Measurements from ENCODE around the gene KCNA5.

The KCNA5 gene

DNA sequence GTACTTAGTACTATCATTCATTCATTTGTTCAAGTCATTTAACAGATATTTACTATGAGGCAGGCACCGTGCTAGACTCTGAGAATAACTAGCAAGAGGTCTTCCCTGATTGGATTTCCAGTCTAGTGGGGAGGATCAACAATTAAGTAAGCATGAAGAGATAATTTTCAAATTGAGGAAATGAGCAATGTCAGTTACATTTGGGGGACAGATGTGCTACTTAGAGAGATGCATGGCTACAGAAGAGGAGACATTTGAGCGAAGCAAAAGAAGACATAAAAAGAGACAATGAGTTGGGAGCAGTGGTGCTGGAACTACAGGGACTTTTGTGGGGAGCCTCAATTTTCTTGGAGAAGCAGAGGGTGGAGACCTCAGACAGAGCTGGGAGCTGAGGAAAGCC, 7.7 kb downstream of the KCNA5 start:
- DNase-seq: no peak
- in situ Hi-C loops (cut with HindIII; ENCODE audit: low pct_ligation_motif_present, low pct_unique_long_range_greater_than_20kb, low sequenced_read_pairs): no loop called here

DNA sequence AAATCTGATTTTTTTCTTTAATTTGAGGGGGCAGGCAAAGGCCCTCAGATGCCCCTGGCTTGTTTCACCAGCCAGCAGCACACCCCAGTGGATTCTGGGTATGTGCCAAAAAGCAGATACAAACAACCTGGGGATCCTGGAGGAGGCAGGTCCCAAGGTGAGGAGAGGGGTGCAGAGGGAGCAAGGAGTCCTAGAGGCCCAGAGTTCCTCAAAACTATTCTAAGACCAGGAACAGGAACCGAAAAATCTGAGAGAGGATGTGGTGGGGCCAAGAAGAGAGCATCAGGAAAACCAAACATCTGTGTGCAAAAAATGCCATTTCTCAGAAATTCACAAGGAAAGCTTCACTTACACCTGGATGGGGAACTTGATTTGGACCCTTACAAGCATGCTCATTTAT, 8.2 kb downstream of the KCNA5 start:
- DNase-seq: no peak
- in situ Hi-C loops (cut with HindIII; ENCODE audit: low pct_ligation_motif_present, low pct_unique_long_range_greater_than_20kb, low sequenced_read_pairs): no loop called here

DNA sequence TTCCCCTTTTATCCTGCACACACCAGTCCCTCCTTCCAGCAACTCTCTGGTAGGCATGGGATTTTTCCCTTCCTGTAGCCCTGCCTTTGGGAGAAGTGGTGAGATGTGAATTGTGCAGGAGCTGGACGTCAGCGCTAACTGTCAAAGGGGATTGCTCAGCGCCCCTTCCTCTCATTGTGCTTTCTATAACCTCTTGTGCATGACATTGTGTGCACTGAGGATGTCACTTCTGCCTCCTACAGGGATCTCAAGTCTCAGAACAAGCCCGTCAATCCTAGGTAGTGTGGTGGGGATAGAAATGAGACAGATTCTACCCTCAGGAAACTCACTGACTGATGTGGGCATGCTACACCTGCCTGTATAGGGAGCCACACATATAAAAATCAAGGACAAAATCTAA, 8.7 kb downstream of the KCNA5 start:
- no peak for DNase-seq
- in situ Hi-C loops (cut with HindIII; ENCODE audit: low pct_ligation_motif_present, low pct_unique_long_range_greater_than_20kb, low sequenced_read_pairs): no loop called here

DNA sequence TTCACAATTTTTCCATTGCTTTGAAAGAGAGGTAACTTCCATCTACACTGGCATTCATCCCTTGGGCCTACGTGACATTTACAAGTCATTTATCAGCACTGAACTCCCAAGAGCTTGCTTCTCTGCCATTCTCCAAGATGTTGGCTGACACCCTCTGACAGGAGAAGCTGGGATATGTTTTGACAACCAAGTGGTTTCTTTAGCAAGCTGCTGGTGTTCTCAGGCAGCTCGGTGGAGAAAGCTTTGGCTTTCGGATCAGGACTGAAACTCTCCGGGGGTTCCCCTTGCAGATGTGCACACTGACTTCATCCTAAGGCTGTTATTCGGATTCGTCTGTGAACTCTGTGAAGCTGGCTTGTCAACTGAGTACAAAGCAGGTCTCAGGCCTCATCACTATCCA, 15.7 kb downstream of the KCNA5 start:
- no peak for DNase-seq
- in situ Hi-C loops (cut with HindIII; ENCODE audit: low pct_ligation_motif_present, low pct_unique_long_range_greater_than_20kb, low sequenced_read_pairs): no loop called here

DNA sequence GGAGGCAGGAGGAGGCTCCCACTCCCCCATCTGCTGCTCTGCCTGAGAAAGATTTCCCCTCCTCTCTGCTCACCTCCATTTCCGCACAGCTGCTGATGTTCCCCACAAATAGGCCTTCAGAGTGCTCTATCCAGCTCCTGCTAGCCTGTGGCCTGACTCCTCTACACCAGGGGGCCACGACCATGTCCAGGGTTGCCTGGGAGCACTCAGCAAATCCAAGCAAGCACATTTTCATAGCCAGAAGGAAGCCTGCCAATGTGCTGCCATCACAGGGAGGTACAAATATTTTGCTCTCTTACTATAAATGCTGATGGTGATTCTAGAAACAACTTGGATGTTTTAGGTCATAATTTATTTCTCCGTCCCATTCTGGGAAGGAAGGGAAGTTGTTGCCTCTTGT, 17.3 kb downstream of the KCNA5 start:
- no peak for DNase-seq
- in situ Hi-C loops (cut with HindIII; ENCODE audit: low pct_ligation_motif_present, low pct_unique_long_range_greater_than_20kb, low sequenced_read_pairs): no loop called here

DNA sequence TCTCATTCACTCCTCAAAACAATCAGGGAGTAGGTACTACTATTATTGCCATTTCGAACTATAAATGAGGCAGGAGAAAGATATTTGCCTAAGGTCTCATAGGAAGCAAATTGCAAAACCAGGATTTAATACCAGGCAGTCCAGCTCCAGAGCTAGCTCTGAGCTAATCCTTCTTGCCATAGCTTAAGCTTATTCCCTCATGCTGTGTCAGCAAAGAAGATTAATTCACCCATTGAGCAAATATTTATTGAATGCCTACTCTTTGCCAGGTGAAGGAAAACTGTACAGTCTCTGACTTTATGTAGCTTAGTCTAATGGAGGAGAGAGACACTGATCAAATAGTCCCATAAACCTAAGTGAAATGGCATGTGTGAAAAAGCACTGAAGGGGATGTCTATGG, 19.5 kb downstream of the KCNA5 start:
- in situ Hi-C loops (cut with HindIII; ENCODE audit: low pct_ligation_motif_present, low pct_unique_long_range_greater_than_20kb, low sequenced_read_pairs): no loop called here

DNA sequence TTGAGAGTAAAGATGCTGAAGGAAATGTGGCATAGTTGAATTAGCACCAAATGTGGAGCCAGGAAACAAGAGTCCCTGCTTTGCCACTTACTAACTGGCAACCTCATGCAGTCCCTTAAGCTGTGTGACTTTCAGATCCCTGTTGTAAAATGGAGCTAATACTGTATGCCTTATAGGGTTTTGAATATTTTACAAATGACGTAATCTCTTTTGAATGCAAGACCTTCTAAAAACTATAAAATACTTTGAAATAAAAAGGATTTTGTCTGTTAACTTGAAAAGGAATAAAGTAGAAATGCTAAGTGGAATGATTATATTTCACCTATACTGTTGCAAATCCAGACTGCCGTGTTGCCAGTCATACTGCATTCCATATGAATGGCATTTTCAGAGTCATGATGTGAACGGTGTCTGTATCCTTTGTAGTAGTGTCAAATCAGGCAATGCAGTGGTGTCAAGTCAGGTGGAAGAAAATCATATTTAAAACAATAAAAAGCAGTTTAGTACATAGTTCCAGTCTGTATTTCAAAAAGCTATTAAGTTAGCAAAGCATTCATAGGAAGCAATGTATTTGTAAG, 21.3 kb downstream of the KCNA5 start:
- DNase-seq: no peak
- in situ Hi-C loops (cut with HindIII; ENCODE audit: low pct_ligation_motif_present, low pct_unique_long_range_greater_than_20kb, low sequenced_read_pairs): no loop called here

More for the DNA sequence above, 19.5 kb downstream of the KCNA5 start:
- DNase-seq: no peak

DNA sequence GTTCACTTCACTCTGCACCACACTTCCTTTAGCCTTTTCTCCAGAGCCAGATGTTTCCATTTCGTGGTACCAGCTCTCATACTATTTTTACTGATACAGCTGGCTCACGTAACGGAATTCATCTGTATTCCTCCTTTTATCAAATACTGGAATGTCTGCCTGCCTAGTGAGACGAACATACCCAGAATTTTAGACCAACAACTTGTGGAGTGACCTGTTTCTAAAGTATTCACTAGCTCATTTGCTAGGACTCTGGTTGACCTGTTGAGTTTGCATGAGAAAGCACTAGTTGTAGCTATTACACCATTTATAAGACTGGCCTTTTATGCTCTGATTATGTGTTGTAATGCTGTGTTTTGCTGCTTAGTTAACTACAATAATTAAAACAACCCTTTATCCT, 22.6 kb downstream of the KCNA5 start:
- in situ Hi-C loops (cut with HindIII; ENCODE audit: low pct_ligation_motif_present, low pct_unique_long_range_greater_than_20kb, low sequenced_read_pairs): no loop called here
- no peak for DNase-seq

DNA sequence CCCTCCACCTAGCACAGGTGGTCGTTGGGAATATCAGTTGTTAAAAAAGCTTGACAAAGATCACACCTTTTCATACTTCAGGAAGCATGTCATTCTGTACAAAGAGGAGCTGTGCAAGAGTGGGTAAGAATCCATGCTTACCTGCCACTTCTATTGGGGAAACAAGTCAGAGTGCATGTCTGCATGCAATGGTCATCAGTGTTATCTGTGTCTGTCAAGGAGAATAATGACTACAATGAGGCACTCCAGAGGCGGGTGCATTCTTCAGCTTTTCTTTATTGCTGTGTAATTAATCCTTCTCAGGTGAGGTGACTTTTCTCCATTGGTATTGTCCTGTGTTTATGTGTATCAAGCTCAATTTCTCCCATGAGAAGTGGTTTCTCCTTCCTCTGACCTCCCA, 24.4 kb downstream of the KCNA5 start:
- DNase-seq: no peak
- in situ Hi-C loops (cut with HindIII; ENCODE audit: low pct_ligation_motif_present, low pct_unique_long_range_greater_than_20kb, low sequenced_read_pairs): no loop called here

DNA sequence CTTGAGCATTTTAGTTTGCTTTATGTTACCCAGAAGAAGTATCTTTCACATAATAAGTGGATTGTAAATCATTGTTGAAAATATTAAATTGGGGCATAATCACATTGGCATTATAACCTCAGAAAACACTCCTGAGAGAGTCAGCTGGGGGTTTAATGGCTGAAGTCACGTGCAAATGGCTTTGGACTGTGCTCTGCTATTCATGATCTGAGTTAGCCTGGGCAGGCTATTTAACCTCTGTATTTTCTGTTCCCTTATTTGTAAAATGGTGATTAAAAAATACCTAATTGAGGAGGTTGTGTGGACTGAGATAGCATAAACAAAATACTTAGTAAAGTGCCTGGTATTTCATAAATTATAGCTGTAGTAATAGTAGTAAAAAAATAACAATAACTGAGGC, 24.9 kb downstream of the KCNA5 start:
- in situ Hi-C loops (cut with HindIII; ENCODE audit: low pct_ligation_motif_present, low pct_unique_long_range_greater_than_20kb, low sequenced_read_pairs): no loop called here
- DNase-seq: no peak

DNA sequence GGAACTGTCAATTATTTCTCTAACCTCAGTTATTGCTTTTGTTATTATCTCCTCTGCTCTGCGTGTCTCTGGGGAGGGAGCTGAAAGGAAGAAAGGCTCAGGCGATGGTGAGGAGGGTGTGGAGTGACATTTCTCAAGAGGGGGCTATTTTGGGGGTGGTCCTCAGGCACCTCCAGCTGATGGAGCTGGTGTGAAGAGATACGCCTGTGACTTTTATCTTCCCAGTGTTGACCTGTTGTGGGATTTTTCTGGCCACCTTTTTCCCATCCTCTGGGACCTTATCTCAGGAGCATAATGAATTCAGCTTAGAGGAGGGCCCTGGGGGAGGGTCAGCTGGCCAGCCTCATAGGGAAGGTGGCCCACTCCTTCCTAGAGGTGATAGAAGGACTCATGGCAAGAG, 26.4 kb downstream of the KCNA5 start:
- in situ Hi-C loops (cut with HindIII; ENCODE audit: low pct_ligation_motif_present, low pct_unique_long_range_greater_than_20kb, low sequenced_read_pairs): no loop called here

DNA sequence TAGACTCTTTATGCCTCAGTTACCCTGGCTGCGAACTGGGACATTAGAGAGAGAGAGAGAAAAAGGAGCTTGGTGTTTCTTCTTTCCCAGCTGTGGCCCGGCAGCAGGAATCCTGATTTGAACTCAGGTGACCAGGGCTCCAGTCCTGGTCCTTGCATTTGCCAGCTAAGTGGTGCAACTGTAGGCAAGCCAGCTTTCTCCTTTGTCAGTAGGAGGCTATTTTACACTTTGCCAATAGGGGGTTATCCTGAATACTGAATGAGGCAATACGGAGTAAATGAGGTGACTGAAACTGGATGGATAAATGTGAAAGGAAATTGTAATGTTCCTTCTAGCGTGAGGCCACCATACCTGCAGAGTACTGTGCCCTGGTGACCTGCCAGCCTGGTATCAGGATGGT, 27.8 kb downstream of the KCNA5 start:
- DNase-seq: no peak
- in situ Hi-C loops (cut with HindIII; ENCODE audit: low pct_ligation_motif_present, low pct_unique_long_range_greater_than_20kb, low sequenced_read_pairs): no loop called here

More for the DNA sequence above, 26.4 kb downstream of the KCNA5 start:
- DNase-seq: no peak

DNA sequence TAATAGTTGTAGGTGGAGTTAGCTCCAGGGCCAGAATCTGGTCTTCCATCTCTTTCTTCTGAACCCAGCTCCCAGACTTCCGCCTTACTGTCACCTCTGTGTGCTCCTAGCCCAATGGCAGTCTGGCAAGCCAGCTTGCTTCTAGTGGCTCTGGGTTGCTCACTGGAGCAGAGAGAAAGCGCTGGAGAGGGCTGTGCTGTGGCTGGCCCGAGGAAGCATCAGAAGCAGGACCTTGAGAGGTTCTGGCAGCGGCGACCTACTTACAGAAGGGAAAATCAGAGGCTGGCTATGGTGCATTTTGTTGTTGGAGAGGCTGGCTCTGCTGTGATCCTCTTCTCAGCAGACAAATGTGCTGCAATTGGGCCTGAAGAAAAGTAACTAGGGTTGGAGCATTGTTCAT, 28.6 kb downstream of the KCNA5 start:
- in situ Hi-C loops (cut with HindIII; ENCODE audit: low pct_ligation_motif_present, low pct_unique_long_range_greater_than_20kb, low sequenced_read_pairs): no loop called here
- DNase-seq: no peak

DNA sequence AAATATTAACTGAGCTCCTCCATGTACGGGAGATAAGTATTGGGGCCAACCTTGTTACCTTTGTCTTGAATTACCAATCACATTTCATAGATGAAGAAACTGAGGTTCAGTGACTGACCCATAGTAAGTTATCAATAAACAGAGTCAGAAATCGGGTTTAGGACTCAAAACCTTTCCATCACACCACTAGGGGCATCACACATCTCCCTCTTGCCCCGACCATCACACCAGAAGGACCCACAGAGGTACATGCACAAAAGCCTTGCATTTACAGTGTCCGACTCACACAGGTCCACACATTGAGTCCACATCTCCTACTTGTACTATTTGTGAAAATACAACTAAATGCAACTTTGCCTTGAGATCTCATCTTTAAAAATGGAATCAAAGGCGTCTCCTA, 29.4 kb downstream of the KCNA5 start:
- in situ Hi-C loops (cut with HindIII; ENCODE audit: low pct_ligation_motif_present, low pct_unique_long_range_greater_than_20kb, low sequenced_read_pairs): no loop called here
- no peak for DNase-seq

DNA sequence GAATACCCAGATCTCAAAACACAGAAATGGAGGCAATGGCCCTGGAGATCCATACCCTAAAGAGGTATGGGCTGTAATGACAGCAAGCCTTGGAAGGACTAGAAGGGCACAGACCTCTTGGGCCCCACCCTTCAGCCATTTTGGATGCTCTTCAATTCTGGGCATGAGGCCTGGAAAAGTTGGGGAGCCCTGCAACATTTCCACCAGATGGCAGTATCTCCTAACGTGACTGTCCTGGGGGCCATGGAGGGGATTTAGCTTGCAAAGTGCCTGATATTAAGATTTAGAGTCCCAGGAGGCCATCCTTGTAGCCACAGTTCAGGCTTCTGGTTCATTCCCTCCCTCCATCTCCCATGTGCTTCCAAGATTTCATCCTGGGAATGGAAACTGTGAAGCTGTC, 30.2 kb downstream of the KCNA5 start:
- in situ Hi-C loops (cut with HindIII; ENCODE audit: low pct_ligation_motif_present, low pct_unique_long_range_greater_than_20kb, low sequenced_read_pairs): no loop called here
- DNase-seq: no peak

DNA sequence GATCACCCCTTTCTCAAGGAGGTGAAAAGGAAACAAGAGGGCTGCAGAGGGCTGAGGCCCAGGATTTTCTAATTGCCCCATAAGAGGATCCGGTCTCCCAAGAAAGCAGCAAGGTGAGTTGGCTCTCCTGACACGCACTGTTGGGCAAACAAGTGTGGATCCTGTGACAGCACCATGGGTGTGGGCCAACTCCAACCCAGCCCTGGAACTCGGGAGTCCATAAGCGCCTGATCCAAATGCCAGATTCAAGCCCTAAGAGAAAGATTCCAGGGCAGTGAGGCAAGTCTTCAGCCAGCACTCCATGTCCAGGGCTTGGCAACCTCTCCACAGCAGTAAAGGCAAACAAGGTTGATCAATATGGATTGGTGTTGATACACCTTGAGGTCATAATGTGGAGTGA, 33.1 kb downstream of the KCNA5 start:
- no peak for DNase-seq
- in situ Hi-C loops (cut with HindIII; ENCODE audit: low pct_ligation_motif_present, low pct_unique_long_range_greater_than_20kb, low sequenced_read_pairs): no loop called here

DNA sequence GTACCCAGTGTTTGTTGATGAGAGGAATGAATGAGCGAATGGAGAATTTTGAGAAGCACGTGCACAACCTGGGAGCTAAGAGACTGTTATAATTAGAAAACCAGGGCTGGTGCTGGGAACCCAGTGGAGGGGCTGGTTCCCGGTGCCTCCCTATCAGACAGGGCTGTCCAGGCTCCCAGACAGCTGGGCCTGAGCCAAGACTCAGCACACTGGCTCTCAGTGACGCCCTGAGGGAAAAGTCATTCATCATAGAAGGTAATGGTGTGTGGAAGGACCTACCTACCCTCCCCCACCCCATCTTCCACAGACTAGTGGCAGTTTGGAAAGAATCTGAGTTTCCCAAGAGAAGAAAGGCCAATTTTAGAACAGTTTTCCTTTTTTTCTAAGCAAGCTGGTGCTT, 34.7 kb downstream of the KCNA5 start:
- DNase-seq: no peak
- in situ Hi-C loops (cut with HindIII; ENCODE audit: low pct_ligation_motif_present, low pct_unique_long_range_greater_than_20kb, low sequenced_read_pairs): no loop called here

DNA sequence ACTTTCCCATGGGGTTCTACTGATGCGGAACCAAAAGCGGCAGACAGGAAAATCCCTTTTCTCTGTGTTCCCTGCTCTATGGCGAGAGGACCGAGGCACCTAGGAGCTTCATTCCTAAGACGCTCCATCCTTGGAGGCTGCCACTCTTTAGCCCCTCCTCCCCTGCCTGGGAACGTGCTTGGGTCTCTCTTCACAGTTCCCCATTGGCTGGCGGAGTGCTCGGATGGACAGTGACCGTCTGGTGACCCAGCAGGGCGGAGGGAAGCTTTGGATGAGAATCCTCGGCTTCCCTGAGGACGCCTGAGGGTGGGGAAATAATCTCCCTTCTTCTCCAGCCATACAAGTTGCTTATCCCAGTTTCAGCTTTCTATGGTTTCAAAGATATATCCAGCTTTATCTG, 37.3 kb downstream of the KCNA5 start:
- DNase-seq: no peak
- in situ Hi-C loops (cut with HindIII; ENCODE audit: low pct_ligation_motif_present, low pct_unique_long_range_greater_than_20kb, low sequenced_read_pairs): no loop called here

DNA sequence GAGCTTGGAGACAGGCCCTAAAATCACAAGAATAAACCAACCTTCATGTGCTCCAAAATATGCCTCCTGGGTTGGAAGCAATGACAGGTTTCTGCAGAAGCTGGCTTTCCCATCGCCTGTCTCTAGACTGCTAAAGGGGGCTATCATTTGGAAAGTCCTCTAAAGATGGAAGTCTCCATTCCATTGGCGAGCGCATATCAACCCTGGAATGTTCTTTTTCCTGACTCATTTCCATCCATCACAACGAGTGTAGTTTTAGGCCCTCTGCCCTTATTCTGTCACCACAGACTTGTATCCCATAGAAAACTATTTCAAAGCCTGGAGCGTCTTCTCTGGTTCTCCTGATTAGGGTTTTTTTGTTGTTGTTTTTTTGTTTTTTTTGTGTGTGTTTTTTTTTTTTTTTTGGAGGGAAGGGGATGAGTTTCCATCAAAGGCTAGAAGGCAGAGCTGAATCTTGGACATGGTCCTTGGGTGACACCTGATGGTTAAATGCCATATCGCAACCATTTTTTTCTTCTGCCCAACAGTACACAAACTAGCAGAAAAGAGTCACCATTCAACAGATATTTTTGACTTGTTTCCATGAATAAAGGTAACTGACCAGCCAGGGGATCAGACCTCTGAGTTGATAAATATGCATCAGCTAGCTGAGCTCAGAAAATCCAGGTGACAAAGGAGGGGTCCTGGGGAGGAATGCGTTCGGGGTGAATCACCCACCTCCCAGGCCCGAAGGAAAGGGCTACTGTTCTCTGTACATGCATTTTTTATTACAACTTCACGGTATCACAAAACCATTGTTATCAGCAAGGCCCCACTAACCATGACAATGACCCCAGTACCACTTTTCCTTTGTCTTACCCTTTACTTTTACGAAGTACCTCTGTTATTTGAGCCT, 40.5 kb downstream of the KCNA5 start:
- in situ Hi-C loops (cut with HindIII; ENCODE audit: low pct_ligation_motif_present, low pct_unique_long_range_greater_than_20kb, low sequenced_read_pairs): no loop called here
- peak; percentile 73 for DNase-seq

DNA sequence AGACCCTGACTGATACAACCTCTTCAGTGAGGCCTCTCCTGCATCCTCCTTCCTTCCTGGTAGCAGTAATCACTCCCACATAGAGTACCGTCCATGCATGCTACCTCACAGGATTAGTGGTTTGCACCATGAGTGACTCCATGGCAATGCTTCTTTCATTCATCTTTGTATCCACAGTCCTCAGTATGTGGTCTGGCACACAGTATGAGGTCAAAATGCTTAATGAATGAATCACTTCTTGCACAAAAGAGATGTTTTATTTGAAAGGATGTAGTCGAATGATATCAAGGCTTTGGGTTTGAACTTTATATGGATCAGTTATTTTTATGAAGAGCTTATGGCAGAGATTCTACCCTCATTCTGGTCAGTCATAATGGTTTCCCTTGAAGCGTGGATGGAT, 42.2 kb downstream of the KCNA5 start:
- DNase-seq: peak; percentile 97

More for the DNA sequence above, 42.2 kb downstream of the KCNA5 start:
- in situ Hi-C loops (cut with HindIII; ENCODE audit: low pct_ligation_motif_present, low pct_unique_long_range_greater_than_20kb, low sequenced_read_pairs): no loop called here

Data from ACHN (cell line).